ENCODE data around the gene YAP1.
"Not testable (repeated sequence)": the region's sequence is repeated elsewhere in the genome, so short reads cannot be mapped to it uniquely, and the experiment has no call there.

The YAP1 gene

GRCh38 chr11:102199673-102200072, 89.4 kb downstream of the YAP1 start:
- in situ Hi-C loops (cut with HindIII; ENCODE audit: low sequenced_read_pairs), result no loop called here
- no peak overlapping the region for H3K4me3 ChIP-seq (ENCODE audit: low read depth, low read length)
- DNase-seq (ENCODE audit: low read depth, low spot score), result no peak
- TF ChIP-seq CTCF (IDR thresholded peaks at IDR 0.05; ENCODE audit: low read depth, low read length), result no peak

- H3K4me3 ChIP-seq (ENCODE audit: low read depth, low read length); DNase-seq (ENCODE audit: low read depth, low spot score); in situ Hi-C loops (cut with HindIII; ENCODE audit: low sequenced_read_pairs): not testable (repeated sequence)
These were observed 90.1 kb downstream of the YAP1 start for GRCh38 chr11:102200325-102200724.

GRCh38 chr11:102201776-102202175, 91.5 kb downstream of the YAP1 start:
- DNase-seq (ENCODE audit: low read depth, low spot score), result no peak
- no peak for TF ChIP-seq CTCF (IDR thresholded peaks at IDR 0.05; ENCODE audit: low read depth, low read length)
- in situ Hi-C loops (cut with HindIII; ENCODE audit: low sequenced_read_pairs), result no loop called here
- no peak overlapping the region for H3K4me3 ChIP-seq (ENCODE audit: low read depth, low read length)

GRCh38 chr11:102202972-102203371, 92.7 kb downstream of the YAP1 start:
- no peak for DNase-seq (ENCODE audit: low read depth, low spot score)
- H3K4me3 ChIP-seq (ENCODE audit: low read depth, low read length), result no peak overlapping the region
- in situ Hi-C loops (cut with HindIII; ENCODE audit: low sequenced_read_pairs), result no loop called here
- no peak for TF ChIP-seq CTCF (IDR thresholded peaks at IDR 0.05; ENCODE audit: low read depth, low read length)

GRCh38 chr11:102204174-102204573, 93.9 kb downstream of the YAP1 start:
- in situ Hi-C loops (cut with HindIII; ENCODE audit: low sequenced_read_pairs), result no loop called here
- TF ChIP-seq CTCF (IDR thresholded peaks at IDR 0.05; ENCODE audit: low read depth, low read length), result no peak
- H3K4me3 ChIP-seq (ENCODE audit: low read depth, low read length), result no peak overlapping the region
- no peak for DNase-seq (ENCODE audit: low read depth, low spot score)

- TF ChIP-seq CTCF (IDR thresholded peaks at IDR 0.05; ENCODE audit: low read depth, low read length), result no peak
- in situ Hi-C loops (cut with HindIII; ENCODE audit: low sequenced_read_pairs), result no loop called here
- no peak overlapping the region for H3K4me3 ChIP-seq (ENCODE audit: low read depth, low read length)
- DNase-seq (ENCODE audit: low read depth, low spot score), result no peak
These were observed 95.6 kb downstream of the YAP1 start for GRCh38 chr11:102205805-102206204.

GRCh38 chr11:102208835-102209234, 98.6 kb downstream of the YAP1 start:
- DNase-seq (ENCODE audit: low read depth, low spot score), result no peak
- in situ Hi-C loops (cut with HindIII; ENCODE audit: low sequenced_read_pairs), result no loop called here
- H3K4me3 ChIP-seq (ENCODE audit: low read depth, low read length), result no peak overlapping the region
- TF ChIP-seq CTCF (IDR thresholded peaks at IDR 0.05; ENCODE audit: low read depth, low read length), result no peak
